Upper lobe of right lung (tissue), 1 donor: ENCODE measurements around the gene NFASC. TPM values are rescaled to one million over a fixed set of nuclear protein-coding genes. Genes with fewer than 3 reads are reported as not detected.

Experiments used
- ATAC-seq: fragments of 200-7000 bp; cut with Tn5 transposase; one replicate; pipeline ENCODE4 v1.9.1; 2020; ENCODE audit warnings: mild to moderate bottlenecking, moderate library complexity
- DNase-seq: peaks from one replicate; pipeline ENCODE4 v3.0.0-alpha.2; 2020
- H3K27ac ChIP-seq: fragments of 200-600 bp; one replicate; pipeline ENCODE4 v1.8.0; 2022
- H3K27me3 ChIP-seq: fragments of 200-600 bp; one replicate; pipeline ENCODE4 v1.8.0; 2022; ENCODE audit warnings: mild to moderate bottlenecking
- H3K36me3 ChIP-seq: fragments of 200-600 bp; one replicate; pipeline ENCODE4 v1.8.0; 2022
- H3K4me1 ChIP-seq: fragments of 200-600 bp; one replicate; pipeline ENCODE4 v1.8.0; 2022
- H3K4me3 ChIP-seq: fragments of 200-600 bp; one replicate; pipeline ENCODE4 v1.8.0; 2022; ENCODE audit warnings: mild to moderate bottlenecking
- H3K9me3 ChIP-seq: fragments of 200-600 bp; one replicate; pipeline ENCODE4 v1.8.0; 2022
- CTCF ChIP-seq: fragments of 200-600 bp; IDR thresholded peaks from one replicate; pipeline ENCODE4 v1.8.0; 2022; ENCODE audit warnings: antibody characterized with exemption
- intact Hi-C: fragments of 100-400 bp; cut with DNase I; formaldehyde crosslinking; loops from one replicate; pipeline ENCODE4 v1.11.0; 2022
- long read RNA-seq: library from polyadenylated mRNA; unstranded; transcript quantifications from one replicate; pipeline ENCODE4 v2.0.0, GENCODE V29; 2021
- total RNA-seq: library from RNA; stranded (reverse); fragmentation: NEBNext Ultra II Directional; extraction: Animal tissue kit (Norgen Biotek cat#: 25700); gene quantifications from one replicate; pipeline ENCODE4 v1.2.1, GENCODE V29; 2021
- donor health status: DM: no; HTN: yes; CAD: no; lungs with severe emphysema.

Gene NFASC
- total RNA-seq = 24.1 TPM
- long read RNA-seq, full-length matches to known transcripts = 1 of 20 reads
- long read RNA-seq, partial matches to known transcripts = 2 of 20 reads
- long read RNA-seq, other reads (novel, unspliced or antisense) = 17 of 20 reads

GRCh38 chr1:204870160-204870912, at the start of gene NFASC:
Gene NFASC, plus strand, starts transcription at chr1:204870862. Its CDS starts 73,454 bp downstream, at chr1:204944316.
- ATAC-seq (no peak), DNase-seq (no peak)
- intact Hi-C loops = no loop called here
- Histone ChIP-seq H3K27me3 (no peaks in the 10 kb centered on the region), H3K27ac (no peak within 1 kb of the TSS), H3K36me3 (no peaks in the 10 kb centered on the region), H3K4me1 (no peaks in the 10 kb centered on the region), H3K4me3 (no peak within 1 kb of the TSS), H3K9me3 (no peaks in the 10 kb centered on the region)
- no peak for TF ChIP-seq CTCF

- intact Hi-C loops = no loop called here
- no peak for TF ChIP-seq CTCF
- Histone ChIP-seq H3K27ac (no peak overlapping the region), H3K36me3 (no peaks in the 10 kb centered on the region), H3K4me1 (peaks cover 6% of the 10 kb centered on the region), H3K4me3 (no peak overlapping the region), H3K9me3 (no peaks in the 10 kb centered on the region), H3K27me3 (no peaks in the 10 kb centered on the region)
- DNase-seq (no peak), ATAC-seq (no peak)
Measured at GRCh38 chr1:204821476-204821875, 49.2 kb upstream of the NFASC start.

GRCh38 chr1:204821924-204822323, 48.7 kb upstream of the NFASC start:
- no peak overlapping the region for H3K27ac ChIP-seq
- no peak for TF ChIP-seq CTCF
- no peaks in the 10 kb centered on the region for H3K27me3 ChIP-seq
- intact Hi-C loops = no loop called here
- DNase-seq (no peak), ATAC-seq (no peak)
- no peaks in the 10 kb centered on the region for H3K36me3 ChIP-seq
- no peaks in the 10 kb centered on the region for H3K9me3 ChIP-seq
- H3K4me3 ChIP-seq = no peak overlapping the region
- peaks cover 6% of the 10 kb centered on the region for H3K4me1 ChIP-seq

- Histone ChIP-seq H3K27me3 (peaks cover 20% of the 10 kb centered on the region), H3K36me3 (no peaks in the 10 kb centered on the region), H3K27ac (no peak overlapping the region), H3K4me1 (no peaks in the 10 kb centered on the region), H3K9me3 (no peaks in the 10 kb centered on the region), H3K4me3 (no peak overlapping the region)
- intact Hi-C loops = no loop called here
- no peak for TF ChIP-seq CTCF
- DNase-seq (no peak), ATAC-seq (no peak)
Measured at GRCh38 chr1:204826970-204827369, 43.7 kb upstream of the NFASC start.

GRCh38 chr1:204828352-204828850, 42.3 kb upstream of the NFASC start:
- peak overlapping the region; percentile 44 for H3K4me3 ChIP-seq
- peak; percentile 84 for ATAC-seq

More at GRCh38 chr1:204828352-204828850, 42.3 kb upstream of the NFASC start:
- H3K27me3 ChIP-seq = peaks cover 20% of the 10 kb centered on the region
- intact Hi-C loops = no loop called here
- H3K4me1 ChIP-seq = no peaks in the 10 kb centered on the region
- no peaks in the 10 kb centered on the region for H3K9me3 ChIP-seq
- peak; percentile 70 for DNase-seq
- no peaks in the 10 kb centered on the region for H3K36me3 ChIP-seq
- no peak for TF ChIP-seq CTCF
- no peak overlapping the region for H3K27ac ChIP-seq
